ENCODE data around the gene PIF1.

The PIF1 gene

GRCh38 chr15:64774629-64775493 lies 50.6 kb downstream of the PIF1 start:
- DNase-seq (ENCODE audit: low spot score), result no peak

GRCh38 chr15:64774037-64774628 lies 51.3 kb downstream of the PIF1 start:
- no peak for DNase-seq (ENCODE audit: low spot score)

GRCh38 chr15:64773606-64774005 lies 51.8 kb downstream of the PIF1 start:
- DNase-seq (ENCODE audit: low spot score), result no peak

- DNase-seq (ENCODE audit: low spot score), result no peak
These were observed 52.5 kb downstream of the PIF1 start for GRCh38 chr15:64772964-64773363.

- no peak for DNase-seq (ENCODE audit: low spot score)
These were observed 53.0 kb downstream of the PIF1 start for GRCh38 chr15:64772488-64772887.

- DNase-seq (ENCODE audit: low spot score), result no peak
These were observed 54.8 kb downstream of the PIF1 start for GRCh38 chr15:64770626-64771025.

- no peak for DNase-seq (ENCODE audit: low spot score)
These were observed 58.2 kb downstream of the PIF1 start for GRCh38 chr15:64767203-64767602.

GRCh38 chr15:64766058-64766457 lies 59.4 kb downstream of the PIF1 start:
- no peak for DNase-seq (ENCODE audit: low spot score)
